Loucy (cell line): Measurements from ENCODE around the gene KCND2.

Experiments used
- H2AFZ ChIP-seq: fragments of 200-600 bp; sonication (generic); 2 replicates; pipeline ENCODE4 v1.6.0; 2016; ENCODE audit warnings: antibody characterized with exemption, mild to moderate bottlenecking, low read length, moderate library complexity
- H3F3A ChIP-seq: fragments of 200-600 bp; 2 replicates; pipeline ENCODE4 v1.6.0; 2016; ENCODE audit warnings: antibody characterized with exemption, low read depth, mild to moderate bottlenecking
- H3K27me3 ChIP-seq: fragments of 200-600 bp; sonication (generic); 2 replicates; pipeline ENCODE4 v1.6.1; 2014; ENCODE audit warnings: low read length, mild to moderate bottlenecking; ENCODE audit not compliant: insufficient read depth, poor library complexity, severe bottlenecking
- H3K36me3 ChIP-seq: fragments of 200-600 bp; sonication (generic); 2 replicates; pipeline ENCODE4 v1.6.1; 2016; ENCODE audit warnings: low read length; ENCODE audit not compliant: insufficient read depth
- H3K4me1 ChIP-seq: fragments of 200-600 bp; sonication (generic); 2 replicates; pipeline ENCODE4 v1.5.1; 2014; ENCODE audit warnings: low read length, mild to moderate bottlenecking; ENCODE audit not compliant: insufficient read depth, poor library complexity, severe bottlenecking
- H3K4me2 ChIP-seq: fragments of 200-600 bp; sonication (generic); 2 replicates; pipeline ENCODE4 v1.6.0; 2014; ENCODE audit warnings: antibody characterized with exemption, low read length, low read depth, mild to moderate bottlenecking; ENCODE audit not compliant: poor library complexity, severe bottlenecking
- H3K4me3 ChIP-seq: fragments of 200-600 bp; sonication (generic); 2 replicates; pipeline ENCODE4 v1.5.1; 2014; ENCODE audit warnings: low read length, mild to moderate bottlenecking, mixed read lengths; ENCODE audit not compliant: poor library complexity, severe bottlenecking
- H3K79me2 ChIP-seq: fragments of 200-600 bp; sonication (generic); 2 replicates; pipeline ENCODE4 v1.6.1; 2014; ENCODE audit warnings: low read length; ENCODE audit not compliant: insufficient read depth
- H3K9ac ChIP-seq: fragments of 200-600 bp; sonication (generic); 2 replicates; pipeline ENCODE4 v1.6.0; 2014; ENCODE audit warnings: mild to moderate bottlenecking, low read depth, low read length, moderate library complexity; ENCODE audit not compliant: poor library complexity, severe bottlenecking
- H3K9me2 ChIP-seq: fragments of 200-600 bp; sonication (generic); replicated peaks from 2 replicates; pipeline ENCODE4 v1.6.1; 2016; ENCODE audit warnings: low read depth, low read length, mixed read lengths
- H3K9me3 ChIP-seq: fragments of 200-600 bp; sonication (generic); 2 replicates; pipeline ENCODE4 v1.6.1; 2014; ENCODE audit warnings: mild to moderate bottlenecking, antibody characterized with exemption, low read length, low read depth; ENCODE audit not compliant: insufficient read depth
- H4K20me1 ChIP-seq: fragments of 200-600 bp; sonication (generic); 2 replicates; pipeline ENCODE4 v1.6.0; 2014; ENCODE audit warnings: antibody characterized with exemption, low read length, mild to moderate bottlenecking; ENCODE audit not compliant: insufficient read depth, poor library complexity, severe bottlenecking
- EZH2phosphoT487 ChIP-seq: fragments of 200-600 bp; IDR thresholded peaks from 2 replicates; pipeline ENCODE4 v1.6.1; 2018; ENCODE audit warnings: antibody characterized with exemption, mild to moderate bottlenecking, moderate library complexity, borderline replicate concordance
- TF ChIP-seq, protein P1 (sequence below): fragments of 200-600 bp; sonication (generic); conservative IDR thresholded peaks from 2 replicates; pipeline ENCODE4 v1.5.1; 2014; ENCODE audit warnings: mild to moderate bottlenecking, antibody characterized with exemption, low read length

KCND2 gene

DNA sequence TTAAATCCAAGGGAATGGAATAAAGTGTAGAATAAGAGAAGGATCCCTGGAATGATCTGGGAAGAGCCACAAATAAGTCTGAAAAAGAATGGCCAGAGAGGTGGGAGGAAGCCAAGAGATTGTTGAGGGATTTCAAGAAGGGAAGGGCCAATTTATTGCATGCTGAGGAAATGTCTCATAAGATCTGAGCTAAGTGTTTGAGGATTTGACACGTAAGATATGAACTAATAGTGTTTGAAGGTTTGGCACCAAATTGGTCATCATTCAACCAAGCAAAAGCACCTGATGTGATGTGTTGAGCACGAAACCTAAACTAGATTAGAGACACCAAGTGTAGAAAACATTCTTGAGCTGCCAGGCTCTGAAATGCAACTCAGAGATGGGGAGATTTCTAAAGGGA lies 487.1 kb downstream of the KCND2 start:
- H3F3A ChIP-seq = no peaks in the 10 kb centered on the region
- H3K4me1 ChIP-seq = no peaks in the 10 kb centered on the region
- no peaks in the 10 kb centered on the region for H3K9me2 ChIP-seq
- TF ChIP-seq, protein P1, sequence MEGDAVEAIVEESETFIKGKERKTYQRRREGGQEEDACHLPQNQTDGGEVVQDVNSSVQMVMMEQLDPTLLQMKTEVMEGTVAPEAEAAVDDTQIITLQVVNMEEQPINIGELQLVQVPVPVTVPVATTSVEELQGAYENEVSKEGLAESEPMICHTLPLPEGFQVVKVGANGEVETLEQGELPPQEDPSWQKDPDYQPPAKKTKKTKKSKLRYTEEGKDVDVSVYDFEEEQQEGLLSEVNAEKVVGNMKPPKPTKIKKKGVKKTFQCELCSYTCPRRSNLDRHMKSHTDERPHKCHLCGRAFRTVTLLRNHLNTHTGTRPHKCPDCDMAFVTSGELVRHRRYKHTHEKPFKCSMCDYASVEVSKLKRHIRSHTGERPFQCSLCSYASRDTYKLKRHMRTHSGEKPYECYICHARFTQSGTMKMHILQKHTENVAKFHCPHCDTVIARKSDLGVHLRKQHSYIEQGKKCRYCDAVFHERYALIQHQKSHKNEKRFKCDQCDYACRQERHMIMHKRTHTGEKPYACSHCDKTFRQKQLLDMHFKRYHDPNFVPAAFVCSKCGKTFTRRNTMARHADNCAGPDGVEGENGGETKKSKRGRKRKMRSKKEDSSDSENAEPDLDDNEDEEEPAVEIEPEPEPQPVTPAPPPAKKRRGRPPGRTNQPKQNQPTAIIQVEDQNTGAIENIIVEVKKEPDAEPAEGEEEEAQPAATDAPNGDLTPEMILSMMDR = no peak
- no peak for TF ChIP-seq EZH2phosphoT487
- H3K9ac ChIP-seq = no peak overlapping the region
- no peak overlapping the region for H3K4me2 ChIP-seq
- H3K79me2 ChIP-seq = no peaks in the 10 kb centered on the region
- no peaks in the 10 kb centered on the region for H3K27me3 ChIP-seq
- H3K36me3 ChIP-seq = no peaks in the 10 kb centered on the region
- no peaks in the 10 kb centered on the region for H4K20me1 ChIP-seq
- H3K9me3 ChIP-seq = no peaks in the 10 kb centered on the region
- H3K4me3 ChIP-seq = no peak overlapping the region
- no peak overlapping the region for H2AFZ ChIP-seq

DNA sequence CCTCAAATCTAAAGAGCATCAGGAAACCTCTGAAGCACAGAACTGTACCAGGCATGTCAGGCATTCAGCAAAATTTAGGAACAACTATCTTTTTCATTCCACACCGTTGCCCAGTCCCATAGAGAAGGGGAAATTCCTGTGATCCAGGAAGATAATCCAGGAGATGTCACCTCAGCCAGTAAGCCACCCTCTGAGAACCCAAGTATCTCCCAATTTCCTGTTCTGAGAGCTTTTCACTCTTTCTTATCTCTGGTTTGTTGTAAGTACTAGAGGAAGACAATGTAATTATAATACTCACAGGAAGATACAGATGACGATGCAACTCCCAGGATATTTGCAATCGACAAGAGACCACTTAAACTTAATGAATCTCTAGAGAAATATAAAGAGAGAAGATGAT lies 487.9 kb downstream of the KCND2 start:
- H3K79me2 ChIP-seq = no peaks in the 10 kb centered on the region

DNA sequence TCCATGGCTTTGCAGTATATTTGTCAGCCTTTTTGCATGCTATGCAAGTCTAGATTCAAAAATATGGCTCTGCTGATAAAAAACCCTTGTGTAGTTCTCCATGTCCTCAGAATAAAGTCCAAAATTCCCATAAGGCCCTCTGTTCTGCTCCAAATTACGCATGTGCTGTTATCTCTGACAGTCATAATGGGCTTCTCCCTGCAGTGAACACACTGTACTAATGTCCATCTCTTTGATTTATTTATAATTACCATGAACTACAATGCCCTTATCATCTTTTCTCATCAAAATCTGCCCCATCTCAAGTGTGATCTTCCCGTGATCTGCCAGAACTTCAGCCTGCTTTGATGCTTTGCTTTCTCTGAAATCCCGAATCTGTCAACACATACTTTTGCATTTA lies 497.2 kb downstream of the KCND2 start:
- no peak for TF ChIP-seq EZH2phosphoT487
- TF ChIP-seq, protein P1 = no peak
- no peaks in the 10 kb centered on the region for H3K79me2 ChIP-seq
- H3K9ac ChIP-seq = no peak overlapping the region

More for the DNA sequence above, 487.9 kb downstream of the KCND2 start:
- Histone ChIP-seq H3F3A (no peaks in the 10 kb centered on the region), H3K9ac (no peak overlapping the region), H3K9me3 (no peaks in the 10 kb centered on the region), H2AFZ (no peak overlapping the region), H3K4me2 (no peak overlapping the region), H3K9me2 (no peaks in the 10 kb centered on the region), H3K36me3 (no peaks in the 10 kb centered on the region), H3K4me3 (no peak overlapping the region), H3K4me1 (no peaks in the 10 kb centered on the region), H3K27me3 (no peaks in the 10 kb centered on the region), H4K20me1 (no peaks in the 10 kb centered on the region)
- no peak for TF ChIP-seq EZH2phosphoT487
- TF ChIP-seq, protein P1 = no peak

More for the DNA sequence above, 497.2 kb downstream of the KCND2 start:
- Histone ChIP-seq H3K36me3 (no peaks in the 10 kb centered on the region), H3F3A (no peaks in the 10 kb centered on the region), H3K4me3 (no peak overlapping the region), H3K27me3 (no peaks in the 10 kb centered on the region), H3K4me2 (no peak overlapping the region), H2AFZ (no peak overlapping the region), H3K9me2 (no peaks in the 10 kb centered on the region), H3K4me1 (no peaks in the 10 kb centered on the region), H3K9me3 (no peaks in the 10 kb centered on the region), H4K20me1 (no peaks in the 10 kb centered on the region)
